ENCODE measurements around the gene R3HDM2. TPM values are rescaled to one million over a fixed set of nuclear protein-coding genes. Genes with fewer than 3 reads are reported as not detected.
"Not testable (repeated sequence)": the region's sequence is repeated elsewhere in the genome, so short reads cannot be mapped to it uniquely, and the experiment has no call there.

Gene R3HDM2
- polyA plus RNA-seq, 1 donor from 2014 or later: 19.2 TPM

- Mint-ChIP-seq H3K9me3 (peaks cover 0 to 5% (median 3%) of the 10 kb centered on the region in 3 donors), H3K27ac (no peak overlapping the region), H3K36me3 (peaks cover 10% of the 10 kb centered on the region), H3K4me3 (no peak overlapping the region), H3K4me1 (peaks cover 0 to 3% (median 2%) of the 10 kb centered on the region in 3 donors), H3K27me3 (no peaks in the 10 kb centered on the region)
Measured at GRCh38 chr12:57370696-57371095, 60.1 kb downstream of the R3HDM2 start.

GRCh38 chr12:57370072-57370471 is 60.8 kb downstream of the R3HDM2 start:
- Mint-ChIP-seq H3K4me1 (peaks cover 0 to 3% (median 2%) of the 10 kb centered on the region in 3 donors), H3K36me3 (peaks cover 10% of the 10 kb centered on the region), H3K9me3 (peaks cover 0 to 5% (median 3%) of the 10 kb centered on the region in 3 donors), H3K27me3 (no peaks in the 10 kb centered on the region), H3K4me3 (no peak overlapping the region), H3K27ac (no peak overlapping the region)

GRCh38 chr12:57369202-57369601 is 61.6 kb downstream of the R3HDM2 start:
- Mint-ChIP-seq H3K27ac (no peak overlapping the region), H3K36me3 (peaks cover 10% of the 10 kb centered on the region), H3K4me3 (no peak overlapping the region), H3K9me3 (peaks cover 0 to 5% (median 3%) of the 10 kb centered on the region in 3 donors), H3K27me3 (no peaks in the 10 kb centered on the region), H3K4me1 (peaks cover 0 to 3% (median 2%) of the 10 kb centered on the region in 3 donors)

- peaks cover 0 to 3% (median 2%) of the 10 kb centered on the region in 3 donors for H3K4me1 Mint-ChIP-seq
- H3K36me3 Mint-ChIP-seq: peaks cover 10% of the 10 kb centered on the region
- H3K27ac Mint-ChIP-seq: no peak overlapping the region
- H3K9me3 Mint-ChIP-seq: peaks cover 0 to 5% (median 3%) of the 10 kb centered on the region in 3 donors
- H3K27me3 Mint-ChIP-seq: no peaks in the 10 kb centered on the region
- H3K4me3 Mint-ChIP-seq: no peak overlapping the region
Measured at GRCh38 chr12:57368349-57369095, 62.3 kb downstream of the R3HDM2 start.

- no peak overlapping the region for H3K4me3 Mint-ChIP-seq
- peaks cover 0 to 2% (median 0%) of the 10 kb centered on the region in 3 donors for H3K4me1 Mint-ChIP-seq
- peaks cover 10% of the 10 kb centered on the region for H3K36me3 Mint-ChIP-seq
- no peaks in the 10 kb centered on the region for H3K27me3 Mint-ChIP-seq
- H3K27ac Mint-ChIP-seq: no peak overlapping the region
- H3K9me3 Mint-ChIP-seq: peaks cover 0 to 5% (median 3%) of the 10 kb centered on the region in 3 donors
Measured at GRCh38 chr12:57367121-57367520, 63.7 kb downstream of the R3HDM2 start.

- Mint-ChIP-seq H3K4me1 (peaks cover 0 to 2% (median 1%) of the 10 kb centered on the region in 3 donors), H3K27ac (no peak overlapping the region), H3K27me3 (no peaks in the 10 kb centered on the region), H3K36me3 (peaks cover 6% of the 10 kb centered on the region), H3K9me3 (peaks cover 0 to 5% (median 3%) of the 10 kb centered on the region in 3 donors), H3K4me3 (no peak overlapping the region)
Measured at GRCh38 chr12:57366315-57366714, 64.5 kb downstream of the R3HDM2 start.

GRCh38 chr12:57364156-57364555 is 66.7 kb downstream of the R3HDM2 start:
- not testable (repeated sequence) for H3K4me3 Mint-ChIP-seq, H3K36me3 Mint-ChIP-seq, H3K4me1 Mint-ChIP-seq, H3K27ac Mint-ChIP-seq, H3K9me3 Mint-ChIP-seq, H3K27me3 Mint-ChIP-seq

GRCh38 chr12:57360468-57360867 is 70.4 kb downstream of the R3HDM2 start:
- Mint-ChIP-seq H3K27ac (no peak overlapping the region), H3K9me3 (no peaks in the 10 kb centered on the region), H3K4me3 (no peak overlapping the region), H3K4me1 (peaks cover 0 to 2% (median 1%) of the 10 kb centered on the region in 3 donors), H3K36me3 (peaks cover 6% of the 10 kb centered on the region), H3K27me3 (no peaks in the 10 kb centered on the region)

- Mint-ChIP-seq H3K27ac (peak overlapping the region in 1 of 3 donors; percentile 67), H3K4me3 (no peak overlapping the region), H3K36me3 (peaks cover 9% of the 10 kb centered on the region), H3K9me3 (no peaks in the 10 kb centered on the region), H3K27me3 (no peaks in the 10 kb centered on the region), H3K4me1 (peaks cover 0 to 4% (median 1%) of the 10 kb centered on the region in 3 donors)
Measured at GRCh38 chr12:57358646-57359045, 72.2 kb downstream of the R3HDM2 start.

GRCh38 chr12:57355734-57356133 is 75.1 kb downstream of the R3HDM2 start:
- H3K4me3 Mint-ChIP-seq: no peak overlapping the region
- no peaks in the 10 kb centered on the region for H3K27me3 Mint-ChIP-seq
- peaks cover 0 to 5% (median 0%) of the 10 kb centered on the region in 3 donors for H3K4me1 Mint-ChIP-seq
- H3K36me3 Mint-ChIP-seq: peaks cover 9% of the 10 kb centered on the region
- H3K27ac Mint-ChIP-seq: no peak overlapping the region
- H3K9me3 Mint-ChIP-seq: no peaks in the 10 kb centered on the region

GRCh38 chr12:57352166-57352565 is 78.7 kb downstream of the R3HDM2 start:
- H3K9me3 Mint-ChIP-seq: peaks cover 2 to 9% (median 3%) of the 10 kb centered on the region in 3 donors
- peaks cover 0 to 5% (median 0%) of the 10 kb centered on the region in 3 donors for H3K4me1 Mint-ChIP-seq
- H3K27me3 Mint-ChIP-seq: no peaks in the 10 kb centered on the region
- H3K27ac Mint-ChIP-seq: no peak overlapping the region
- H3K4me3 Mint-ChIP-seq: no peak overlapping the region
- H3K36me3 Mint-ChIP-seq: peaks cover 13% of the 10 kb centered on the region

GRCh38 chr12:57347284-57347683 is 83.6 kb downstream of the R3HDM2 start:
- Mint-ChIP-seq H3K36me3 (peaks cover 15% of the 10 kb centered on the region), H3K27ac (no peak overlapping the region), H3K27me3 (no peaks in the 10 kb centered on the region), H3K4me1 (peaks cover 0 to 8% (median 7%) of the 10 kb centered on the region in 3 donors), H3K4me3 (no peak overlapping the region), H3K9me3 (peaks cover 2 to 10% (median 3%) of the 10 kb centered on the region in 3 donors)

GRCh38 chr12:57343703-57344378 is 87.0 kb downstream of the R3HDM2 start:
- Mint-ChIP-seq H3K27me3 (no peaks in the 10 kb centered on the region), H3K27ac (peak overlapping the region in 1 of 3 donors; percentile 16), H3K9me3 (peaks cover 2 to 10% (median 3%) of the 10 kb centered on the region in 3 donors), H3K4me1 (peaks cover 0 to 14% (median 12%) of the 10 kb centered on the region in 3 donors), H3K36me3 (peaks cover 13% of the 10 kb centered on the region), H3K4me3 (no peak overlapping the region)

GRCh38 chr12:57342207-57342691 is 88.6 kb downstream of the R3HDM2 start:
- Mint-ChIP-seq H3K27ac (no peak overlapping the region), H3K4me3 (peak overlapping the region in 1 of 4 donors; percentile 48), H3K36me3 (peaks cover 8% of the 10 kb centered on the region), H3K27me3 (no peaks in the 10 kb centered on the region), H3K4me1 (peaks cover 0 to 14% (median 12%) of the 10 kb centered on the region in 3 donors), H3K9me3 (peaks cover 0 to 2% (median 1%) of the 10 kb centered on the region in 3 donors)

GRCh38 chr12:57341275-57341990 is 89.4 kb downstream of the R3HDM2 start:
- H3K4me3 Mint-ChIP-seq: no peak overlapping the region
- no peaks in the 10 kb centered on the region for H3K27me3 Mint-ChIP-seq
- H3K27ac Mint-ChIP-seq: no peak overlapping the region
- H3K4me1 Mint-ChIP-seq: peaks cover 0 to 12% (median 12%) of the 10 kb centered on the region in 3 donors
- H3K9me3 Mint-ChIP-seq: peaks cover 0 to 1% (median 1%) of the 10 kb centered on the region in 3 donors
- peaks cover 8% of the 10 kb centered on the region for H3K36me3 Mint-ChIP-seq

Data from IgD-negative memory B cell (primary cell).